Measurements from ENCODE around the gene GAK. TPM values are rescaled to one million over a fixed set of nuclear protein-coding genes. Genes with fewer than 3 reads are reported as not detected.

Gene GAK
- polyA plus RNA-seq, 1 of the 3 experiments (the other 2 are of a cell fraction), result 35.9 TPM

DNA sequence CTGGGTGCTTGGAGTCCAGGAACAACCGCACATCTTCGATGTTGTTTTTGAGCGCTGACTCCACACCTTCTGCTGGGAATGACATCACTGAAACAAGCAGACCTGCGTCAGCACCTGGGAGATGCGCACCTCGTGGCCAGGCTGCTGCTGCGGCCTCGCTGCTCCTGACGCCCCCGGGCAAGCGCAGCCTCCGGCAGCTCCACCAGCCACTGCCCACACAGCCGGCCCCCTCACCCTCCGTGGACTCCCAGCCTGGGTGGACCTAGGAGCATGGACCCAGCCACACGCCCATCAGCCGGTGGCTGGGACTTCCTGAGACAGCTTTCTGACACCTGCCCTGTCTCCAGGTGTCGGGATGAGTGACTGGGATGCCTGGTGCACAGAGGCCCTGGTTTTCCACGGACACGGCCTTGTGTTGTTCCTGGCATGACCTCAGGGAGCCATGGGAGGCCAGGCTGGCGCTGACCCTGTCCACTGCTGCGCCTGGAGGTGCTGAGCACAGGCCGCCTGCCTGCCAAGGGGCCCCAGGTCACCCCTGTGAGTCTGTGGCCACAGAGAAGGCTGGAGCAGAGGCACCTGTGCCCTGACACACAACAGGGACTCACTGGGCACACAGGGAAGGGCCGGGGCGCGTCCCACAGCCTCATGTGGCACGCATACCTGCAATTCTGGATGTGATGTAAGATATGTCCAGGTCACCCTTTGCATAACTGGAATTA, 48.6 kb downstream of the GAK start:
- TF ChIP-seq, protein P1, sequence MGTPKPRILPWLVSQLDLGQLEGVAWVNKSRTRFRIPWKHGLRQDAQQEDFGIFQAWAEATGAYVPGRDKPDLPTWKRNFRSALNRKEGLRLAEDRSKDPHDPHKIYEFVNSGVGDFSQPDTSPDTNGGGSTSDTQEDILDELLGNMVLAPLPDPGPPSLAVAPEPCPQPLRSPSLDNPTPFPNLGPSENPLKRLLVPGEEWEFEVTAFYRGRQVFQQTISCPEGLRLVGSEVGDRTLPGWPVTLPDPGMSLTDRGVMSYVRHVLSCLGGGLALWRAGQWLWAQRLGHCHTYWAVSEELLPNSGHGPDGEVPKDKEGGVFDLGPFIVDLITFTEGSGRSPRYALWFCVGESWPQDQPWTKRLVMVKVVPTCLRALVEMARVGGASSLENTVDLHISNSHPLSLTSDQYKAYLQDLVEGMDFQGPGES (IDR thresholded peaks at IDR 0.05; ENCODE audit: low read depth, low read length), result no peak
- TF ChIP-seq, protein P2, sequence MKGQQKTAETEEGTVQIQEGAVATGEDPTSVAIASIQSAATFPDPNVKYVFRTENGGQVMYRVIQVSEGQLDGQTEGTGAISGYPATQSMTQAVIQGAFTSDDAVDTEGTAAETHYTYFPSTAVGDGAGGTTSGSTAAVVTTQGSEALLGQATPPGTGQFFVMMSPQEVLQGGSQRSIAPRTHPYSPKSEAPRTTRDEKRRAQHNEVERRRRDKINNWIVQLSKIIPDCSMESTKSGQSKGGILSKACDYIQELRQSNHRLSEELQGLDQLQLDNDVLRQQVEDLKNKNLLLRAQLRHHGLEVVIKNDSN (IDR thresholded peaks at IDR 0.05; ENCODE audit: borderline replicate concordance, low read depth), result no peak
- TF ChIP-seq NFIC (IDR thresholded peaks at IDR 0.05; ENCODE audit: borderline replicate concordance) (no peak), EP300 (IDR thresholded peaks at IDR 0.05; ENCODE audit: borderline replicate concordance in 1 of 2, low read depth in 1 of 2, low read length in 1 of 2) (no peak), FOXM1 (IDR thresholded peaks at IDR 0.05; ENCODE audit: low read depth) (no peak), SIN3A (IDR thresholded peaks at IDR 0.05; ENCODE audit: borderline replicate concordance, low read depth, low read length) (no peak), TAF1 (IDR thresholded peaks at IDR 0.05; ENCODE audit: borderline replicate concordance, low read depth, low read length) (no peak), SMC3 (IDR thresholded peaks at IDR 0.05; ENCODE audit: low read depth, low read length) (no peak), EZH2phosphoT487 (IDR thresholded peaks at IDR 0.05; ENCODE audit: borderline replicate concordance, low read depth) (no peak), RFX5 (IDR thresholded peaks at IDR 0.05; ENCODE audit: low read length) (no peak), RCOR1 (IDR thresholded peaks at IDR 0.05; ENCODE audit: low read length) (no peak), RXRA (IDR thresholded peaks at IDR 0.05; ENCODE audit: borderline replicate concordance, low read depth) (no peak), TEAD4 (IDR thresholded peaks at IDR 0.05; ENCODE audit: borderline replicate concordance, insufficient read depth) (no peak)
- TF ChIP-seq, protein P3, sequence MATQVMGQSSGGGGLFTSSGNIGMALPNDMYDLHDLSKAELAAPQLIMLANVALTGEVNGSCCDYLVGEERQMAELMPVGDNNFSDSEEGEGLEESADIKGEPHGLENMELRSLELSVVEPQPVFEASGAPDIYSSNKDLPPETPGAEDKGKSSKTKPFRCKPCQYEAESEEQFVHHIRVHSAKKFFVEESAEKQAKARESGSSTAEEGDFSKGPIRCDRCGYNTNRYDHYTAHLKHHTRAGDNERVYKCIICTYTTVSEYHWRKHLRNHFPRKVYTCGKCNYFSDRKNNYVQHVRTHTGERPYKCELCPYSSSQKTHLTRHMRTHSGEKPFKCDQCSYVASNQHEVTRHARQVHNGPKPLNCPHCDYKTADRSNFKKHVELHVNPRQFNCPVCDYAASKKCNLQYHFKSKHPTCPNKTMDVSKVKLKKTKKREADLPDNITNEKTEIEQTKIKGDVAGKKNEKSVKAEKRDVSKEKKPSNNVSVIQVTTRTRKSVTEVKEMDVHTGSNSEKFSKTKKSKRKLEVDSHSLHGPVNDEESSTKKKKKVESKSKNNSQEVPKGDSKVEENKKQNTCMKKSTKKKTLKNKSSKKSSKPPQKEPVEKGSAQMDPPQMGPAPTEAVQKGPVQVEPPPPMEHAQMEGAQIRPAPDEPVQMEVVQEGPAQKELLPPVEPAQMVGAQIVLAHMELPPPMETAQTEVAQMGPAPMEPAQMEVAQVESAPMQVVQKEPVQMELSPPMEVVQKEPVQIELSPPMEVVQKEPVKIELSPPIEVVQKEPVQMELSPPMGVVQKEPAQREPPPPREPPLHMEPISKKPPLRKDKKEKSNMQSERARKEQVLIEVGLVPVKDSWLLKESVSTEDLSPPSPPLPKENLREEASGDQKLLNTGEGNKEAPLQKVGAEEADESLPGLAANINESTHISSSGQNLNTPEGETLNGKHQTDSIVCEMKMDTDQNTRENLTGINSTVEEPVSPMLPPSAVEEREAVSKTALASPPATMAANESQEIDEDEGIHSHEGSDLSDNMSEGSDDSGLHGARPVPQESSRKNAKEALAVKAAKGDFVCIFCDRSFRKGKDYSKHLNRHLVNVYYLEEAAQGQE (IDR thresholded peaks at IDR 0.05; ENCODE audit: low read depth, low read length), result no peak
- Histone ChIP-seq H3K4me3 (ENCODE audit: low read depth in 2 of 2, low read length in 1 of 2) (no peak overlapping the region), H3K36me3 (replicated peaks in 1 of 2; ENCODE audit: control insufficient read depth in 1 of 2, insufficient read depth in 2 of 2, low read length in 1 of 2) (peaks cover 11 to 62% of the 10 kb centered on the region in 2 experiments), H3K9ac (no peak overlapping the region), H2AFZ (ENCODE audit: low read depth) (no peak overlapping the region), H3F3A (replicated peaks; ENCODE audit: insufficient read depth) (no peaks in the 10 kb centered on the region), H4K20me1 (ENCODE audit: insufficient read depth) (no peaks in the 10 kb centered on the region), H3K4me2 (no peak overlapping the region), H3K4me1 (ENCODE audit: control insufficient read depth in 1 of 2, insufficient read depth in 2 of 2, low read depth in 1 of 2, low read length in 1 of 2) (no peaks in the 10 kb centered on the region), H3K79me2 (ENCODE audit: insufficient read depth) (no peaks in the 10 kb centered on the region), H3K27me3 (ENCODE audit: insufficient read depth) (no peaks in the 10 kb centered on the region), H3K27ac (ENCODE audit: low read depth in 2 of 2, low read length in 1 of 2) (no peak overlapping the region), H3K9me3 (no peaks in the 10 kb centered on the region), H3K9me2 (no peaks in the 10 kb centered on the region)
- POLR2A ChIA-PET, result no interaction called here
- 100% methylated on average over 7 of the region's 26 CpGs for WGBS (ENCODE audit: low lambda C conversion rate)
- CTCF ChIA-PET, result interaction anchor here (1.0 kb wide), 1 partner anchor 143 kb away, joined by 3 read pairs; no protein-coding TSS in a partner anchor
- DNase-seq, result no peak

Measured in SK-N-SH (cell line).